Spinal cord (tissue), 10 donors: Measurements from ENCODE around the gene AGAP2. TPM values are rescaled to one million over a fixed set of nuclear protein-coding genes. Genes with fewer than 3 reads are reported as not detected.

ENCODE experiments used
- DNase-seq, 6 donors: peaks; one replicate each; pipeline versions ENCODE4 v3.0.0 to v3.0.0-alpha.2; 2013 to 2015; ENCODE audit warnings: low spot score in 6 of 6, low read depth in 4 of 6
- H3K27ac ChIP-seq: one replicate; pipeline ENCODE4 v1.5.1; 2013; ENCODE audit warnings: low read depth, low read length, control low read depth
- H3K27me3 ChIP-seq: one replicate; pipeline ENCODE4 v1.6.1; 2013; ENCODE audit warnings: low read length; ENCODE audit not compliant: control insufficient read depth, insufficient read depth
- H3K36me3 ChIP-seq: one replicate; pipeline ENCODE4 v1.6.1; 2013; ENCODE audit warnings: low read length; ENCODE audit not compliant: control insufficient read depth, insufficient read depth
- H3K4me1 ChIP-seq: one replicate; pipeline ENCODE4 v1.6.1; 2013; ENCODE audit warnings: low read length; ENCODE audit not compliant: control insufficient read depth, insufficient read depth
- H3K4me3 ChIP-seq: one replicate; pipeline ENCODE4 v1.5.1; 2013; ENCODE audit warnings: low read depth, low read length, control low read depth
- H3K9me3 ChIP-seq: one replicate; pipeline ENCODE4 v1.6.1; 2013; ENCODE audit warnings: low read length; ENCODE audit not compliant: control insufficient read depth, insufficient read depth
- WGBS: methylation state at CpG from one replicate; pipeline ENCODE4 v1.1.5; 2013; ENCODE audit warnings: missing lambda C conversion rate; ENCODE audit not compliant: insufficient coverage; 5-methylcytosine and 5-hydroxymethylcytosine counted together
- polyA plus RNA-seq, 2 donors: library from polyadenylated mRNA; unstranded; fragments of 120-200 nt; gene quantifications; one replicate each; pipeline ENCODE4 v1.2.1, GENCODE V29; 2013; ENCODE audit not compliant: insufficient read length in 2 of 2
- total RNA-seq, 2 donors: library from RNA; depleted of rRNA in 1 of 2; stranded (reverse); fragments of 120-200 nt in 1 of 2; fragments of >200 nt in 1 of 2; gene quantifications; one replicate each; pipeline versions ENCODE4 v1.2.3 to v1.2.4, GENCODE V29; 2013 to 2014
- donor health status: healthy.

Gene AGAP2
- total and polyA plus RNA-seq, 4 donors, result 13.0 to 120 (median 68.3) TPM

DNA sequence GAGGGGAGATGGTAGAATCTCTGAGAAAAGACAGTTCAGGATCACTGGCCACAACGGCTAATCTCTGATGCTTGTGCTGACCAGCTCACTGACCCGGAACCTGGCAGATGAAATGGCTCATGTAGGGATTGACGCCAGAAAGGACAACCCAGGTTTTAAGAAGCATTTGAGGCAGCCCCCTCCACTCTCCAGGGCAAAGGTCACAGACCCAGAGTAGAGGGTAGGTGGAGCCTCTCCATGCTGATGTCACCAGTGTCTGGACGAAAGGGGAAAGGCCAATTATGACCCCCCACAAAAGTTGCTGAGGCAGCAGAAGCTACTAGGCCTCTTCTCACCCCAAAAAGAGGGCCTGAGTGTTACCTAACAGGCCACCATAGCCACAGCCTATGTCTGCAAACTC is 32.2 kb upstream of the AGAP2 start:
- Histone ChIP-seq H3K27ac (no peak overlapping the region), H3K4me3 (no peak overlapping the region), H3K4me1 (peaks cover 32% of the 10 kb centered on the region), H3K9me3 (no peaks in the 10 kb centered on the region), H3K27me3 (peaks cover 23% of the 10 kb centered on the region), H3K36me3 (peaks cover 11% of the 10 kb centered on the region)
- DNase-seq, result no peak
- WGBS, result 77% methylated on average over 3 of the region's 4 CpGs

DNA sequence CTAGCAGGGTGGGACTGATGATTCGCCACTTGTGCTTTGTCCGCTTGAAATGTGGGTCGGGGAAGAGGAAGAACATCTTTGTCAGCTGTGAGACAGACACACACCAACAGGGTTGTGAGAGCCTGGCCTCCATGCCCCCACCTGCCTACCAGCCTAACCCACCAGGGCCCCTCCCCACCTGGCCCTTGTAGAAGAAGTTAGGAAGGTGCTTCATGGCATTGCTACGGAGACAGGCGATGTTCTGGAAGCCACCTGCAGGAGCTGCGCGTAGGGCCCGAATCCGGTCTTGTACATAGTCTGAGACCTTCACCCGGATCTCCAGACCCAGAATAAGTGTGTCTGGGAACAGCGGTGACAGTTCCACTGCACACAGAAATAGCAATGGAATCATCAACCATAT is 31.1 kb upstream of the AGAP2 start:
- Histone ChIP-seq H3K9me3 (no peaks in the 10 kb centered on the region), H3K27ac (no peak overlapping the region), H3K27me3 (peaks cover 34% of the 10 kb centered on the region), H3K36me3 (peaks cover 7% of the 10 kb centered on the region), H3K4me1 (peaks cover 44% of the 10 kb centered on the region), H3K4me3 (no peak overlapping the region)
- WGBS, result 97% methylated on average over 8 of the region's 11 CpGs
- no peak for DNase-seq

DNA sequence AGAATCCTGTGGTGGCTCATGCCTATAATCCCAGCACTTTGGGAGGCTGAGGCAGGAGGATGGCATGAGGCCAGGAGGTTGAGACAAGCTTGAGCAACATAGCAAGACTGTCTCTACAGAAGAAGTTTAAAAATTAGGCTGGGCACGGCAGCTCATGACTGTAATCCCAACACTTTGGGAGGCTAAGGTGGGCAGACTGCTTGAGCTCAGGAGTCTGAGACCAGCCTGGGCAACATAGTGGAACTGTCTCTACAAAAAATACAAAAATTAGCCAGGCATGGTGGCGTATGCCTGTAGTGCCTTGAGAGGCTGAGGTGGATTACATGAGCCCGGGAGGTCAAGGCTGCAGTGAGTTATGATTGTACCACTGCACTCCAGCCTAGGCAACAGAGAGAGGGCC is 29.3 kb upstream of the AGAP2 start:
- DNase-seq, result no peak
- peaks cover 51% of the 10 kb centered on the region for H3K27me3 ChIP-seq
- H3K27ac ChIP-seq, result no peak overlapping the region
- H3K9me3 ChIP-seq, result no peaks in the 10 kb centered on the region
- WGBS, result 100% methylated on average over 2 of the region's 3 CpGs
- peaks cover 7% of the 10 kb centered on the region for H3K36me3 ChIP-seq
- no peak overlapping the region for H3K4me3 ChIP-seq
- peaks cover 38% of the 10 kb centered on the region for H3K4me1 ChIP-seq

GRCh38 chr12:57767305-57767698 is 28.8 kb upstream of the AGAP2 start:
- H3K4me3 ChIP-seq, result no peak overlapping the region
- H3K36me3 ChIP-seq, result peaks cover 7% of the 10 kb centered on the region
- DNase-seq, result no peak
- H3K27me3 ChIP-seq, result peaks cover 53% of the 10 kb centered on the region
- no peak overlapping the region for H3K27ac ChIP-seq
- peaks cover 35% of the 10 kb centered on the region for H3K4me1 ChIP-seq
- H3K9me3 ChIP-seq, result no peaks in the 10 kb centered on the region

DNA sequence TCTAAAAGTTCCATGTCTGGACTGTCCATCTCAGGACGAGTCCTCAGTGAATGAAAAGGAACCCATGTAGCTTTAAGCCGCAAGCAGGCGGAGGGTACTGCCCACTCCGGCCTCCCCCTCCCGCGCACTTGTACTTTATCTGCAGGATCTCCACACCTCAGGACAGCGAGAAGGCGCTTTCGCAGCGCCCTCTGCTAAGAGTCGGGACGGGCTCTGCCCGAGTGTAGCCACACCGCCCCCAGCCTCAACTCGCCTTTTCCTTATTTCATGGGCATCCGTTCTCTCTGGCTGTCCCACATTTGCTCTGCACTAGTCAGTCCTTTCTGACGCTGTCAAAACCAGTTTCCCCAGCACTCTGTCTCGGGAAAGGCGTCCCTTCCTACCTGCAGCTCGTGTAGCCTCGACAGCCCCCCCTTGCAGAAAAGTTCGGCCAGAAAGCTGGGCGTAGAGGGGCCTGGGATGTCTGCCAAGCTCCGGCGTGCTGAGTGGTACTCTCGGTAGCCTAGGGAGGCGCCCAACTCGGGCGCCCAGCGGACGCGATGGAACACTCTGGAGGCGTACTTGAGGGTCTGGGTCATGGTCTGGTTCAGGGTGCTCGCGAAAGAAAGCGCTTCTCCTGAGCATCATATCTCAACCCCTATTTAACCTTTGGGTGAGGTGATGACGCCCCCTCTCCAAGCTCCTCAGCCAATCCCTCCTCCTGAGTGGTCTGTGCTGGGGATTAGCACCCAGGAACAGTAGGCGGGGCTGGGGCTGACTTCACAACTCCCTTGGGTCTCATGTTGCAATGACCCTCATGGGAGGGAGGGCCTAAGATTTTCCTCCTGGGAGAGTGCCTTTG is 28.1 kb upstream of the AGAP2 start, which contains the start of gene CYP27B1:
CYP27B1 (minus strand) TSS at position 615 of the 841 bp plus-strand sequence; CDS start at position 578, 37 bp downstream.
- Histone ChIP-seq H3K27ac (no peak within 1 kb of the TSS), H3K36me3 (peaks cover 10% of the 10 kb centered on the region), H3K27me3 (peaks cover 53% of the 10 kb centered on the region), H3K4me3 (no peak within 1 kb of the TSS), H3K4me1 (peaks cover 33% of the 10 kb centered on the region), H3K9me3 (no peaks in the 10 kb centered on the region)
- 1% methylated on average over 33 of the region's 38 CpGs for WGBS
- DNase-seq, result no peak

GRCh38 chr12:57765698-57766463 is 27.3 kb upstream of the AGAP2 start:
- Histone ChIP-seq H3K27me3 (peaks cover 53% of the 10 kb centered on the region), H3K4me3 (no peak overlapping the region), H3K4me1 (peaks cover 28% of the 10 kb centered on the region), H3K36me3 (peaks cover 15% of the 10 kb centered on the region), H3K9me3 (no peaks in the 10 kb centered on the region), H3K27ac (no peak overlapping the region)
- DNase-seq, result no peak
- WGBS, result 4% methylated on average over 35 of the region's 40 CpGs

- WGBS, result 4% methylated on average over 60 of the region's 60 CpGs
- peaks cover 19% of the 10 kb centered on the region for H3K36me3 ChIP-seq
- H3K27me3 ChIP-seq, result peaks cover 53% of the 10 kb centered on the region
- H3K9me3 ChIP-seq, result no peaks in the 10 kb centered on the region
- no peak overlapping the region for H3K4me3 ChIP-seq
- no peak for DNase-seq
- H3K4me1 ChIP-seq, result peaks cover 28% of the 10 kb centered on the region
- H3K27ac ChIP-seq, result no peak overlapping the region
These were observed 26.6 kb upstream of the AGAP2 start for GRCh38 chr12:57765003-57765697.

GRCh38 chr12:57764662-57765002 is 26.1 kb upstream of the AGAP2 start:
- DNase-seq, result no peak
- H3K4me3 ChIP-seq, result no peak overlapping the region
- H3K27ac ChIP-seq, result no peak overlapping the region
- H3K4me1 ChIP-seq, result peaks cover 28% of the 10 kb centered on the region
- peaks cover 17% of the 10 kb centered on the region for H3K36me3 ChIP-seq
- peaks cover 53% of the 10 kb centered on the region for H3K27me3 ChIP-seq
- WGBS, result 19% methylated on average over 17 of the region's 17 CpGs
- no peaks in the 10 kb centered on the region for H3K9me3 ChIP-seq

DNA sequence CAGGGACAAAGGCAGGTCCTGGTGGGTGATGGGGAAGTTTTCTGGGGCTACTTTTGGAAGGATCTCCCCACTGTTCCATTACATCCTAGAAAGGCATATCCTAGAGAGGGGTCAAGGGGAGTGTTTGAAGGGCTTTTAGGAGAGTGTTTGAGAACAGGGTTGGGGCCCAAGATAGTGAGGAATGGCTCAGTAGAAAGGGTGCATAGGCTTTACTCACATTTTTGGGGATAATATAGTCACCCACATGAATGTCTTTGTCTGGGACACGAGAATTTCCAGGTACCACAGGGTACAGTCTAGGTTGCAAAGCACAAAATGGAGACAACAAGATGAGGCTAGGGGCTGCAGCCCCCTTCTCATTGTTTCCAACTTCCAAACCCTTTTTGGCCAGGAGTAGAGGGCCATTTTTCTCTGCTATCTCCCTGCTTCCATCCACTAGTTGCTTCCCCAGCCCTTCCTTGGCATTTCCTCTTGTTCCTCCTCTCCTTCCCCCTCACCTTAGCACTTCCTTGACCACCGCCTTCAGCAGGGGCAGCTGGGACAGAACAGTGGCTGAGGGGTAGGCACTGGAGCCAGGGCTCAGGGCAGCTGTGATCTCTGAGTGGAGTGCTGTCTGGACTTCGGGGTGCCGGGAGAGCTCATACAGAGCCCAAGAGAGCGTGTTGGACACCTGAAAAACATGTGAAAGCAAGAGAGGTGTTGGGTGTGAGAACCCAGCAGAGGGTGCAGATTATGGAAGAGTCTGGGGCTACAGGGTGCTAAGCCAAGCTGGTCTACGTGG is 25.5 kb upstream of the AGAP2 start:
- 75% methylated on average over 4 of the region's 6 CpGs for WGBS
- DNase-seq, result no peak
- Histone ChIP-seq H3K27ac (no peak overlapping the region), H3K36me3 (peaks cover 16% of the 10 kb centered on the region), H3K9me3 (no peaks in the 10 kb centered on the region), H3K27me3 (peaks cover 53% of the 10 kb centered on the region), H3K4me1 (peaks cover 28% of the 10 kb centered on the region), H3K4me3 (no peak overlapping the region)
